A549 treated with AZD9567 at 1 μM for 4 hours (cell line): ENCODE data around the gene SLCO1C1. TPM values are rescaled to one million over a fixed set of nuclear protein-coding genes. Genes with fewer than 3 reads are reported as not detected.

Experiments used
- total RNA-seq: library from RNA; stranded (reverse); fragments of 200-300 nt; extraction: Qiagen RNA extraction; gene quantifications from 5 replicates; pipeline ENCODE4 v1.2.3, GENCODE V29; 2022; ENCODE audit not compliant: insufficient read depth

SLCO1C1 gene
- total RNA-seq = 0.09 TPM in 1 of 5 replicates, not detected in the others

GRCh38 chr12:20695232-20695631, at the start of gene SLCO1C1:
SLCO1C1 (plus strand) TSS chr12:20695332; CDS start chr12:20699577, 4,245 bp downstream.

Other genes starting within 250 kb of the SLCO1C1 start
- 12.2 to 20.0 TPM (median 12.7 TPM) in 5 replicates for gene SLCO1B3, start 115.4 kb downstream of the SLCO1C1 start, total RNA-seq